Activated naive CD4-positive, alpha-beta T cell treated with anti-CD3 and anti-CD28 coated beads, Interleukin-2, amount 10 ng/mL, durations not matched to agents 7 days and 5 days (primary cell): ENCODE data around the gene TMEM92.
"Not testable (repeated sequence)": the region's sequence is repeated elsewhere in the genome, so short reads cannot be mapped to it uniquely, and the experiment has no call there.

Experiments
- CTCF ChIA-PET: fragments of 350-600 bp; sonication (Branson Sonifier 250); formaldehyde crosslinking; loops from one replicate; lab custom pipeline; 2021; ENCODE audit warnings: antibody characterized with exemption; lab: Charles Lee
- DNase-seq: peaks from one replicate; pipeline ENCODE4 v3.0.0-alpha.2; 2020
- H3K27ac Mint-ChIP-seq: one replicate; pipeline ENCODE4 v1.8.0; 2021; ENCODE audit warnings: mild to moderate bottlenecking, moderate library complexity, mixed read lengths
- H3K27me3 Mint-ChIP-seq: one replicate; pipeline ENCODE4 v1.8.0; 2021; ENCODE audit warnings: mild to moderate bottlenecking, mixed read lengths
- H3K36me3 Mint-ChIP-seq: one replicate; pipeline ENCODE4 v1.8.0; 2021; ENCODE audit warnings: mixed read lengths
- H3K4me1 Mint-ChIP-seq: one replicate; pipeline ENCODE4 v1.8.0; 2021; ENCODE audit warnings: mixed read lengths
- H3K4me3 Mint-ChIP-seq: one replicate; pipeline ENCODE4 v1.8.0; 2021; ENCODE audit warnings: mild to moderate bottlenecking, moderate library complexity, mixed read lengths
- H3K9me3 Mint-ChIP-seq: one replicate; pipeline ENCODE4 v1.8.0; 2021; ENCODE audit warnings: mixed read lengths

Gene TMEM92

DNA sequence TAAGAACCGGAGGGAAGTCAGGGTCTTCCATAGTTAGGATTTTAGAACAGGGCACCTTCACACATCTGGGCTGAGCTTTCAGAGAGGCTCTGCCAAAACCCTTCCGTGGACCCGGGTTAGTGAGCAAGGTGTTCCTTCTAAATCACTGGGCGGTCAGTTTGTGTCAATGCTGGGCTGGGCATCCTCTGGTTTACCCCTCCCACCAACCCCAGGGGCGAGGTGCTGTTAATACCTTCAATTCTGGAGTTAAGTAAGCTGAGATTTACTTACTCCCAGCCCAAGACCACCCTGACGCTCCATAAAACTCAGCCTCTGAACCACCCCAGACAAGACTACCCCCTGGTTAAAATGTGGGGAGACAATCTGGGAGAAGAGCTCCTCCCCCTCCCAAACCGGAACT lies 1.0 kb downstream of the TMEM92 start:
- Mint-ChIP-seq H3K27me3 (peaks cover 81% of the 10 kb centered on the region), H3K27ac (no peak overlapping the region), H3K9me3 (no peaks in the 10 kb centered on the region), H3K4me1 (peaks cover 14% of the 10 kb centered on the region), H3K36me3 (no peaks in the 10 kb centered on the region), H3K4me3 (no peak overlapping the region)
- CTCF ChIA-PET = interaction anchor here (1.2 to 6.7 kb wide), 7 partner anchors 14 to 123 kb away, joined by 3 to 91 read pairs (median 10); partner anchors contain the start of gene COL1A1
- no peak for DNase-seq

DNA sequence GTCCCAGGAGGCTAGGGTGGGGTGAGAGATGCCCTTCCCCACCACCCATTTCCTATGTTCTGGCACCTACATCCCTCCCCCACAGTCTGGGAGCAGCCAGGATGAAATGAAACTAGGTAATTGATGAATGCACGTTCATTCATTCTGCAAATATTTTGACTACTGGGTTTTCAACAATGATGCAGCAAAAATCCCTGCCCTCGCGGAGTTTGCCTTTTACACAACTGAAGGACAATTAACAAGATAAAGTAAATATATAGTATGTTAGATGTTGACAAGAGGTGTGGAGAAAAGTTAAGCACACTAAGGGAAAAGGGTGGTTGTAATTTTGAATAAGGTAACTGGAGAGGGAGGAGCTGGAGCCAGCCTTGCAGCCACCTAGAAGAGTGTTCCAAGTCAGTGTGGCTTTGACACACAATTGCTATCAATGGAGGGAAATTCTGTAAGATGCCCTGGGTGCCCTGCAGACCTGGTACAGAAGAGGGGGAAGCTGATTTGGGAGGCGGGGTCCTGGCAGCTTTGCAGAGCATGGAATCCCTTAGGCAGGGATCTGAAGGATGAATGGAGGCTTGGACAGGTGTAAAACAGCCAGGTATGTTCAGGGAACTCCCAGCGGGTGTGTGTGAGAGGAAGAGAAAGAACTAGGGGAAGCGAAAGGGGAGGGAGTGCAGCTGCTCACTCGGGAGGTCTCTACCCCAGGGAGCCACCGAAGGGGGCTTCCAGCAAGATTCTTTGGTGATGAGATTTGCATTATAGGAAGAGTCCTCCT lies 2.5 kb downstream of the TMEM92 start:
- no peak for DNase-seq
- peaks cover 88% of the 10 kb centered on the region for H3K27me3 Mint-ChIP-seq
- no peaks in the 10 kb centered on the region for H3K36me3 Mint-ChIP-seq
- H3K4me1 Mint-ChIP-seq = peaks cover 14% of the 10 kb centered on the region
- CTCF ChIA-PET = interaction anchor here (1.0 to 6.7 kb wide), 3 partner anchors 16 to 76 kb away, joined by 3 to 91 read pairs (median 4); partner anchors contain the start of gene COL1A1
- H3K27ac Mint-ChIP-seq = no peak overlapping the region
- H3K9me3 Mint-ChIP-seq = no peaks in the 10 kb centered on the region
- no peak overlapping the region for H3K4me3 Mint-ChIP-seq

DNA sequence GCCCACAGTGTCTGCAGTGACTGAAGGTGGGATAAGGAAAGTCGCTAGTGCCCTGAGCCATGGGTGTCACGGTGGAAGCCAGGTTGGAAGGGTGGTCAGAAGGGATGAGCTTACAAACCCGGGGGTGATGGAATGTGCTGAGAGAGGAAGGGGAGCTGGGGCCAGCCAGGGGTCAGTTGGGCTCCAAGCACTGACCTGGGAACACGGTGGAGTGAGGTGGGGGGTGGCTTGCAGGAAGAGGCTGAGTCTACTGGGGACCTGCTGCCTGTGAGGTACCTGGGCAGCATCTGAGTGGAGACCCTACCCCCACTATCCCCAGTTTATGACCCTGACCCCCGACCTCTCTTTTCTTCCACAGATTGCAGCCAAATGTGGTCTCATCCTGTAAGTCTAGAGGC lies 3.1 kb downstream of the TMEM92 start:
- CTCF ChIA-PET = interaction anchor here (1.0 to 6.7 kb wide), 3 partner anchors 15 to 76 kb away, joined by 3 to 91 read pairs (median 4); partner anchors contain the start of gene COL1A1
- Mint-ChIP-seq H3K27ac (no peak overlapping the region), H3K27me3 (peaks cover 88% of the 10 kb centered on the region), H3K4me3 (no peak overlapping the region), H3K36me3 (no peaks in the 10 kb centered on the region), H3K4me1 (peaks cover 14% of the 10 kb centered on the region), H3K9me3 (no peaks in the 10 kb centered on the region)
- DNase-seq = no peak

DNA sequence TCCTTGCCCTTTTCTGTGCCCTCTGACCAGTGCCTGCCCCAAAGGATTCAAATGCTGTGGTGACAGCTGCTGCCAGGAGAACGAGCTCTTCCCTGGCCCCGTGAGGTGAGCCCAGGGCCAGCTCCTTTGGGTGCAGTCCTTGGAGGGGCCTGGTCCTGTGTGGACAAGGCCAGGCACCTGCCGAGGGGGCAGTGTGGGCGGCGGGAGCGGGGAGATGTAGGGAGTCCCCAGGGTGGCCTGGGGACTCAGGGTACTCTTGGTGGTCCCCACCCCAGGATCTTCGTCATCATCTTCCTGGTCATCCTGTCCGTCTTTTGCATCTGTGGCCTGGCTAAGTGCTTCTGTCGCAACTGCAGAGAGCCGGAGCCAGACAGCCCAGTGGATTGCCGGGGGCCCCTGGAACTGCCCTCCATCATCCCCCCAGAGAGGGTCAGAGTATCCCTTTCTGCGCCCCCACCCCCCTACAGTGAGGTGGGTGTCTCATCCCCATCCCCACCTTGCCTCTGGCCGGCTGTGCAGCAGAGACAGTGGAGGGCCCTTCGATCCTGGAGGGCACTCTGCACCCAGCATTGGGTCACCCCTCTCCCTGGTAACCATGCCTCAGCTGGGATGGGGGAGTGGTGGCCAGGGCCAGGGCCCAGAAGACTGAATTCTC lies 4.4 kb downstream of the TMEM92 start:
- H3K27ac Mint-ChIP-seq = no peak overlapping the region
- CTCF ChIA-PET = interaction anchor here (0.9 to 1.9 kb wide), 3 partner anchors 10 to 78 kb away, joined by 3 to 6 read pairs (median 5); no protein-coding TSS in a partner anchor

DNA sequence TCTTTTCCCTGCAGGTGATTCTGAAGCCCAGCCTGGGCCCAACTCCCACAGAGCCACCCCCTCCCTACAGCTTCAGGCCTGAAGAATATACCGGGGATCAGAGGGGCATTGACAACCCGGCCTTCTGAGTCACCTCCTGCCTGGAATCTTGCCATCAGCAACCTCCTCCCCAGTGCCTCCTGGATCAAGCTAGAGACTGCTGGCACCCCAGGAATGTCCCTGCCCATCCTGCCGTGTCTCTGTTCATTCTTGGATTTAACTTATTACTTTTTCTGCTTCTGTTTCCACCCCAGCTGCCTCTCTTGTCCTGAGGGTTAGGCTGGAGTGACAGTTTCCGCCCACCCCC lies 4.9 kb downstream of the TMEM92 start:
- Mint-ChIP-seq H3K27ac (no peak overlapping the region), H3K27me3 (peaks cover 84% of the 10 kb centered on the region), H3K4me3 (no peak overlapping the region), H3K9me3 (no peaks in the 10 kb centered on the region), H3K4me1 (peaks cover 13% of the 10 kb centered on the region), H3K36me3 (no peaks in the 10 kb centered on the region)
- CTCF ChIA-PET = interaction anchor here (0.9 to 1.9 kb wide), 3 partner anchors 10 to 79 kb away, joined by 3 to 6 read pairs (median 5); no protein-coding TSS in a partner anchor
- DNase-seq = no peak

More for the DNA sequence above, 4.4 kb downstream of the TMEM92 start:
- Mint-ChIP-seq H3K36me3 (no peaks in the 10 kb centered on the region), H3K9me3 (no peaks in the 10 kb centered on the region), H3K4me1 (peaks cover 16% of the 10 kb centered on the region), H3K4me3 (no peak overlapping the region), H3K27me3 (peaks cover 86% of the 10 kb centered on the region)
- no peak for DNase-seq

DNA sequence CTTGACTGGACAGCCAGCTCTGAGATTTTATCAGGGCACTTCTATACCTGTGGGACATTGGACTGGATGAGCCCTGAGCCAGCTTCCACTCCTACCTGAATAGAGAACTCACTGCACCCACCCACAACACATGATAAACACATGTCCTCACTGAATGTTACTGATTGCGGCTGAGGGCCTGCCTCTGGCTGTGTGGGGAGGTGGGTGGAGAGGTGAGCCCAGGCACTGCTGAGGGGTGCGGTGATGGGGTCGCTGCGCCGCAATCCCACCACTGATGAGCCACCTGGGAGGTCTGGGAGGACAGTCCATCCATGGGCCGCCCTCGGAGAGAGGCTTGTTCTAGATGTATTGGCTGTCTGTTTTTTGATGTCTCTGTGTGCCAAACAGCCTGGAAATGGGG lies 5.4 kb downstream of the TMEM92 start:
- CTCF ChIA-PET = interaction anchor here (0.9 to 1.9 kb wide), 3 partner anchors 11 to 79 kb away, joined by 3 to 6 read pairs (median 5); no protein-coding TSS in a partner anchor

DNA sequence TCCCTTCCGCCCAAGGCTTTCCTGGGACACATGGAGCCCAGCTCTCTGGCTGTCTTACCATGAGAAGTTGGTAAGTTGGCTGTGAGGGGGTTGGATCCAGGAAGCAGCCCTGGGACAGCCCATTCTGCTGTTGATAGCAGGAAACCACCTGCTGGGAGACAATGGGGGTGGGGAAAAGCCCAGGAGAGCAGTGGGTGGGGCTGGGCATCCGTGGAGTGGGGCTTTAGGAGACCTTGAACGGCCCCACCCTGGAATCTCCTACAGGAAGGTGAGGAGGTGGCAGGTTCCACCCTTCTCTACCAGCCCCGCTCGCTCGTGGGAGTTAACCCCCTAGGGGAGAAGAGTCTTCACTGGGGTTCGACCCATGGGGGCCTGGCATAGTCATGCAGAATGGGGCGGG lies 5.8 kb downstream of the TMEM92 start:
- no peak overlapping the region for H3K27ac Mint-ChIP-seq
- H3K4me1 Mint-ChIP-seq = peaks cover 6% of the 10 kb centered on the region
- no peak overlapping the region for H3K4me3 Mint-ChIP-seq
- peaks cover 82% of the 10 kb centered on the region for H3K27me3 Mint-ChIP-seq
- H3K36me3 Mint-ChIP-seq = no peaks in the 10 kb centered on the region
- DNase-seq = no peak
- H3K9me3 Mint-ChIP-seq = no peaks in the 10 kb centered on the region
- CTCF ChIA-PET = interaction anchor here (1.7 to 1.9 kb wide), 2 partner anchors 11 to 79 kb away, joined by 6 to 11 read pairs; partner anchors contain the start of gene COL1A1

More for the DNA sequence above, 5.4 kb downstream of the TMEM92 start:
- Mint-ChIP-seq H3K4me3 (no peak overlapping the region), H3K27me3 (peaks cover 84% of the 10 kb centered on the region), H3K4me1 (peaks cover 8% of the 10 kb centered on the region), H3K27ac (no peak overlapping the region), H3K36me3 (no peaks in the 10 kb centered on the region), H3K9me3 (no peaks in the 10 kb centered on the region)
- no peak for DNase-seq

DNA sequence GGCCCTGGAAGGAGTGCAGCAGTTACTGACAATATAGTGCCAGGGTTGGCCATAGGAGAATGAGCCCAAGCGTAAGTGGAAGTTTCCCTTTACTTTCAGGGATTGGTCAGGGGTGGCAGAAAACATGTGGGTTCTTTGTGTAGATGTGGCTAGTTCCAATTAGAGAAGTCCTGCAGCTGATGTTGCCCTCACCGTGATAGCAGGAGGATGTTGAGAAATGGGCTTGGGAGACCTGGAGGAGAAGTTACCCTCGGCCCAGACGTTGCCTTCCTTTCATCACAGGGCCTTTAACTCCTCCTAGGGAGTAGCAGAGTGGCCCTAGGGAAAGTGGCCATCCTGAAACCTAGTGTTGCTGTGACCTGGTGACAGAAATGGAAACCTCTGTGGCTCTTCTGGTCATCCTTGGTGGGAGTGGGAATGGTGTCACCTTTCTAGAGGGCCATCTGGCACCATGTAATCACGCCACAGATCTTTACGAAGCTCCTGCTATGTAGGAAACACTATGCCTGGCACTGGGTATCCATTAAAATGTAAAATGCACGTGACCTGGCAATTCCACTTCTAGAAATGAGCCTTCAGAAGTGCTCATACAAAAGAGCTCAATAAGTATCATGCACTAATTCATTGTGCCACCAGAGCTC lies 6.7 kb downstream of the TMEM92 start:
- H3K9me3 Mint-ChIP-seq = no peaks in the 10 kb centered on the region
- no peak for DNase-seq
- H3K36me3 Mint-ChIP-seq = no peaks in the 10 kb centered on the region
- H3K4me3 Mint-ChIP-seq = no peak overlapping the region
- H3K27ac Mint-ChIP-seq = no peak overlapping the region
- peaks cover 6% of the 10 kb centered on the region for H3K4me1 Mint-ChIP-seq
- H3K27me3 Mint-ChIP-seq = peaks cover 76% of the 10 kb centered on the region
- CTCF ChIA-PET = interaction anchor here (0.7 to 3.3 kb wide), 3 partner anchors 16 to 167 kb away, joined by 3 to 24 read pairs (median 11); partner anchors contain the start of gene COL1A1

DNA sequence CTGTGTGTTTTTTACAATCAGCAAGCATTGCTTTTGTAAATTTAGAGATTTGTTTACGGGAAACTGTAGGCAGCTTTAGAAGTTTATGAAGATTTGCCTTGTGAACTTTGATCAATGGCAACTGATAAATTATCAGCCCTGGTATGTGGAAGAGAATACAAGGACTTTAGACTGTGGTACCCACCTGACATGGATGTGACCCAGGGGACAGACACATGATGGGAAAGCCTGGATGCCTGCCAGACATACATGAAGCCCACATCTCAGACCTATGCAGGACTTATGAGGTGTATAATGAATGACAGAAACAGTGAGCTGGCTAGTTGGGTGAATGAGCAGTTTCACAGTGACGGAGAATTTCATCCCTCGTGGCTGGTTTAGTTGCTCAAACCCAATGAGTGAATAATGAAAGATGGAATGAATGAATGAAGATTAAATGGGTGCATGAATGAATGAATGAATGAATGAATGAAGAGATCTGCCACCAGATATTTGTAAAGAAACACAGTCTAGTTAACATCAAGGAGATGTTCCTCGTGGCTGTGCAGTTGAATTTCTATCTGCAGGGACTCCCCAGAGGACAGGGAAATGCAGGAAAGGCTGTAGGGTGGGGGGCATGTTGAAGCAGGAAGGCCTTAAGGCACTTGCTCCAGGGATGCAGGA lies 7.6 kb downstream of the TMEM92 start:
- H3K27me3 Mint-ChIP-seq = peaks cover 72% of the 10 kb centered on the region
- CTCF ChIA-PET = interaction anchor here (0.8 to 3.3 kb wide), 9 partner anchors 8 to 194 kb away, joined by 3 to 24 read pairs (median 4); partner anchors contain the start of genes COL1A1 and TMEM92
- H3K4me3 Mint-ChIP-seq = no peak overlapping the region
- H3K4me1 Mint-ChIP-seq = peaks cover 6% of the 10 kb centered on the region
- H3K36me3 Mint-ChIP-seq = no peaks in the 10 kb centered on the region
- no peaks in the 10 kb centered on the region for H3K9me3 Mint-ChIP-seq
- no peak overlapping the region for H3K27ac Mint-ChIP-seq
- DNase-seq = no peak

DNA sequence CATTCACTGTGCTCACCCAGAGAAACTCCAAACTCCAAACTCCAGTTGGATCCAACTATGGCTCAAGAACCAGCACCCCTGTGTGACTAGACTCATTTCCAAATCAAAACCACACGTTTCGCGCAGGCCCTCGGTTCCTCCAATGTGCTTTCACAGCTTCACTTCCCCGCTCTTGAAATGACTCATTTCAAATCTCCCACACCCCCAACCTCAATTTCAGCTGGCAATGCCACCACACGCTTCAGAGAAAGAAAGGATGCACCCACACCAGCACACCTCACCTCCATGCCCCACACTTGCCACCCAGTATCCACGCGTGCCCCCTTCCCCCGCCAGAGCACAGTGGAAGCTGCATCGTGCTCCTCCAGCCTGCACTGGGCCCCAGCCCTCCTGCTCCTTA lies 9.0 kb downstream of the TMEM92 start:
- no peaks in the 10 kb centered on the region for H3K36me3 Mint-ChIP-seq
- peak; percentile 39 for DNase-seq
- no peak overlapping the region for H3K4me3 Mint-ChIP-seq
- no peak overlapping the region for H3K27ac Mint-ChIP-seq
- peaks cover 62% of the 10 kb centered on the region for H3K27me3 Mint-ChIP-seq
- CTCF ChIA-PET = interaction anchor here (1.0 to 3.3 kb wide), 7 partner anchors 9 to 87 kb away, joined by 3 to 24 read pairs (median 4); partner anchors contain the start of genes COL1A1 and TMEM92
- peaks cover 6% of the 10 kb centered on the region for H3K4me1 Mint-ChIP-seq
- no peaks in the 10 kb centered on the region for H3K9me3 Mint-ChIP-seq

DNA sequence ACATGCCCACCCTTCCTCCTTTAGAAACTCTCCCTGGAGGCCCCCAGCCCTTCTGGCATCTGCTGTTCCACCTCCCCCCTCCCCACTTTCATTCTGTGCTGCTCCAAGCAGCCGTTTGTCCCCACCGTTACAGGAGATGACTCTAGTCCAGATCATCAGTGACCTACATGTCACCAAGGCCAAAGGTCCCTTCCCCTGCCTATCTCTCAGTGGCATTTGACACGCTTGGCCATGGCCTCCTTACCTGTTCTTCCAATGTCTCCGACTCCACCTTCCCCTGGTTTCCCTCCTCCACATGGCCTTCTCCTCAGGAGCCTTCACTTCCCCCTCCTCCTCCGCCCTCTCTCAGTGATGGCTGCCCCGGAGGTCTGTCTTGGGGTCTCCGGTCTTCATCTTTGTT lies 9.4 kb downstream of the TMEM92 start:
- no peaks in the 10 kb centered on the region for H3K9me3 Mint-ChIP-seq
- peaks cover 57% of the 10 kb centered on the region for H3K27me3 Mint-ChIP-seq
- no peak for DNase-seq
- no peaks in the 10 kb centered on the region for H3K36me3 Mint-ChIP-seq
- CTCF ChIA-PET = interaction anchor here (2.5 to 3.3 kb wide), 2 partner anchors 10 to 14 kb away, joined by 11 to 24 read pairs; partner anchors contain the start of gene TMEM92
- peaks cover 6% of the 10 kb centered on the region for H3K4me1 Mint-ChIP-seq
- no peak overlapping the region for H3K27ac Mint-ChIP-seq
- H3K4me3 Mint-ChIP-seq = no peak overlapping the region

DNA sequence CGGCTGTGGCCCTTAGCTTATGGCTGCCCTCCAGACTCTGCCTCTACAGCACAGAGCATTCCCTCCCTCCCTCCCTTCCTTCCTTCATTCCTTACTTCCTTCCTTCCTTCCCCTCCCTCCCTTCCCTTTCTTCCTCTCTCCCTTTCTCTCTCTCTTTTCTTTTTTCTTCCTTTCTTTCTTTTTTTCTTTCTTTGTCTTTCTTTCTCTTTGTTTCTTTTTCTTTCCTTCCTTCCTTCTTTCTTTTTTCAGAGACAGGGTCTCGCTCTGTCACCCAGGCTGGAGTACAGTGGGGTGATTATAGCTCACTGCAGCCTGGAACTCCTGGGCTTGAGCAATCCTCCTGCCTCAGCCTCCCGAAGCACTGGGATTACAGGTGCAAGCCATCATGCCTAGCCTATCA lies 11.7 kb downstream of the TMEM92 start:
- Mint-ChIP-seq H3K36me3 (no peaks in the 10 kb centered on the region), H3K4me3 (no peak overlapping the region), H3K27me3 (peaks cover 48% of the 10 kb centered on the region), H3K9me3 (no peaks in the 10 kb centered on the region), H3K4me1 (peaks cover 21% of the 10 kb centered on the region), H3K27ac (no peak overlapping the region)
- no peak for DNase-seq
- CTCF ChIA-PET = interaction anchor here (1.7 kb wide), 1 partner anchor 12 kb away, joined by 7 read pairs; the partner anchor contains the start of gene TMEM92

DNA sequence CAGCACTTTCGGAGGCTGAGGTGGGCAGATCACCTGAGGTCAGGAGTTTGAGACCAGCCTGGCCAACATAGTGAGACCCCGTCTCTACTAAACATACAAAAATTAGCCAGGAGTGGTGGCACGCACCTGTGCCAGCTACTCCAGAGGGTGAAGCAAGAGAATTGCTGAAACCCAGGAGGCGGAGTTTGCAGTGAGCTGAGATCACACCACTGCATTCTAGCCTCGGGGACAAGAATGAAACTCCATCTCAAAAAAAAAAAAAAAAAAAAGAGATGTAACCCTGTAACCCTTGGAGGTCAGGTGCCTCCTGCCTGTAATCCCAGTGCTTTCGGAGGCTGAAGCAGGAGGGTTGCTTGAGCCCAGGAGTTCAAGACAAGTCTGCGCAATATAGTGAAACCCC lies 13.0 kb downstream of the TMEM92 start:
- DNase-seq, H3K4me3 Mint-ChIP-seq, H3K9me3 Mint-ChIP-seq, H3K36me3 Mint-ChIP-seq, H3K27ac Mint-ChIP-seq: not testable (repeated sequence)
- Mint-ChIP-seq H3K27me3 (peaks cover 50% of the 10 kb centered on the region), H3K4me1 (peaks cover 21% of the 10 kb centered on the region)
- CTCF ChIA-PET = interaction anchor here (14.8 kb wide), 1 partner anchor 84 kb away, joined by 217 read pairs; the partner anchor contains the start of gene COL1A1
